Stimulated activated CD4-positive, alpha-beta T cell treated with anti-CD3 and anti-CD28 coated beads, Interleukin-12 subunit alpha, Interleukin-12 subunit beta, amount 100 ng/mL, for 24 hours (primary cell): ENCODE results near the gene FNDC3A.

Experiments
- DNase-seq, 2 experiments: peaks; one replicate each; pipeline ENCODE4 v3.0.0-alpha.2; 2020; ENCODE audit warnings: low read depth in 2 of 2

Gene FNDC3A

DNA sequence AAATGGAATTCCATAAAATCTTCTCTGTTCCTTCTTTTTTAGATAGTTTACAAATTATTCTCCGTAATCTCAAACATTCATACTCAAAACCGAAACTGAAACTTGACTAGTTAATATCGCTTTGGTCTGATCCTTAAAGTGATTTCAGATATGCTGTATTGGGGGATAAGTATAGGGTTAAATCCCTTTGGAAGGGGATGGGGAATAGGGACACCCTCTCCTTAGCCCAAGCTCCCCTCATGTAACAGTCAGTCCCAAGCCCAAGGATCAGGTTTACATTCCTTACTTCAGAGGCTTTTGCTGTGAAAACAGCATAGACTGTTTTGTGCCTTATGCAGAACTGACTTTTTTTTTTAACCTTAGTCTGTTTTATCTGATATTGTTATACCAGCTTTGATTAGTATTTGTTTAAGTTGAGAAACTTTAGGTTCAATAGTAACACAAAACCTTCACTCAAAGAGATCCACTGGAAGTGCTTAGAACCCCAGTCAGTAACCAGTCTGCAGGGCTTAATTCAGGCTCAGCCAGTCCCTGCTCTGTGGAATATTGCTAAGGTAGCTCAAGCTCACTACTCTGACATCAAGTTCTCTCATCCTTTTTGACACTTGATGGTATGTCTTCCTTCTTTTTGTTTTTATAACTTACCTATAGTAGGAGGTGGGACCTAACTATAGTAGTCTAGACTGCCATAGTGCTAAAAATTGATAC, 282.5 kb downstream of the FNDC3A start:
- no peak for DNase-seq
